GM21786 (cell line): ENCODE measurements around the gene ZNF804B.

Source experiments
- ATAC-seq: cut with Tn5 transposase; IDR thresholded peaks from one replicate; pipeline ENCODE4 v1.9.1; 2021; ENCODE audit not compliant: unreplicated experiment

Gene ZNF804B

GRCh38 chr7:88835147-88835728 lies 75.7 kb downstream of the ZNF804B start:
- ATAC-seq: peak; percentile 88

DNA sequence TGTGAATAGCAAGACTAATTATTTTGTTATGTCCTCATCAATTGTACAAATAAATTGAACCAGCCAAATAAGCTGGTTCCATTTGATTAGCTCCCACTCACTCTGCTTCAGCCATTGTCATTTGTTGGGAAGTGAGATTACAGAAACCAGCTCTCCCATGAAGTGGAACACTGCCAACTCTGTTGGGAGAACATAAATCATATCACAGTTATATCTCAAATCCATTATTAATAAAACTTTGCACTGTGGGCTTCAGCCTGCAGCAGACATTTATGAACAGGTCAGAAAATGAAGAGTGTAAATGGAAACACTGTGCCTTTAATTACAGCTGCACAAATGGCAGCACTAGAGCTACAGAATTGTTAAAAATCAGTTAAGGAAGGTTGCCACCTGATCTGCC lies 82.7 kb downstream of the ZNF804B start:
- ATAC-seq: no peak

- ATAC-seq: no peak
Observed at GRCh38 chr7:88845091-88845490, 85.6 kb downstream of the ZNF804B start.

- no peak for ATAC-seq
Observed at GRCh38 chr7:88851220-88851619, 91.7 kb downstream of the ZNF804B start.

DNA sequence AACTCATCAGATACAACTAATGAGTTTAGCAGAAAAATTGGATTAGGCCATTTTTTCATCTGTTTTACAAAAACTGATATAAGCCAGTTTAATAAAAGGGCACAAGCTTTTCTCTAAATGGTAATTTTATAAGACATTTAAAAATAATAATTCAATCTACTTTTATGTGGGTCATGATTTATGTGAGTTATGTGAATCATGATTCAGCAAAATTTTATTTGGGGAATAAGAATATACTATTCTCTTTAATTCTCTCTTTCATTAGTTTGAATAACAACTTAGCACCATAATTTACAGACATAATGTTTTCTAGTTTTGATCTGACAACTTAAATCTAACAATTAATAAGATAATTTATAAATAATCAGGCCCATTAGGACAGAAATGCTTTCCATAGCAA lies 99.8 kb downstream of the ZNF804B start:
- ATAC-seq: no peak

GRCh38 chr7:88866265-88866863 lies 106.9 kb downstream of the ZNF804B start:
- no peak for ATAC-seq

DNA sequence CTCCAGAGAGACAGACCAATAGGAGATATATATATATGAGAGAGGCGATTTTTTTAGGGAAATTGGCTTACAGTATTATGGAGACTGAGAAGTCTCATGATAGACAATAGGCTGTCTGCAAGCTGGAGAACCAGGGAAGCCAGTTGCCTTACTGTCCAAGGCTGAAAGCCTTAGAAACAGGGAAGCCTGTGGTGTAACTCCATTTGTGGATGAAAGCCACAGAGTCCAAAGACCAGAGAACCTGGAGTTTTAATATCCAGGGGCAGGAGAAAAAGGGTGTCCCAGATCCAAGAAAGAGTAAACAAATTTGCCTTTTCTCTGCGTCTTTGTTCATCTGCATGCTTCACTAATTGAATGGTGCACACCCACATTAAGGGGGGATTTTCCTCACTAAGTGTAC lies 107.7 kb downstream of the ZNF804B start:
- ATAC-seq: no peak

GRCh38 chr7:88868456-88868855 lies 109.0 kb downstream of the ZNF804B start:
- no peak for ATAC-seq

DNA sequence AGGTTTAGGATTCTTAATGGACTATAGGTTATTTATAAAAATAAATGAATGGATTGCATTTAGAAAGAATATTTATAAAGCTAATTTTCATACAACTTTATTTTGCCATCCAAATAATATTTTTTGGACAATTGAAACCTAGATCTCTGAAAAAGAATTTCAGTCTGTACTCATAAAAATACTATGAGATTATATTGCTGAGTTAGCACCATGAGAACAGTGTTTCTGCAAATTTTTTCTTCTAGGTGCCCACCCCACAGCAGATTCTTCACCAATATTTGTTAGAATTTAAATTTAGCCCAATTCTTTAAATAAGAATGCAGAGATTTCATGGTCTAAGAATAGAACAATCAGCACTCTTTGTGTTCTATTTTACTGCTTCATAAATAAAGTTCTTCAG lies 121.6 kb downstream of the ZNF804B start:
- no peak for ATAC-seq

DNA sequence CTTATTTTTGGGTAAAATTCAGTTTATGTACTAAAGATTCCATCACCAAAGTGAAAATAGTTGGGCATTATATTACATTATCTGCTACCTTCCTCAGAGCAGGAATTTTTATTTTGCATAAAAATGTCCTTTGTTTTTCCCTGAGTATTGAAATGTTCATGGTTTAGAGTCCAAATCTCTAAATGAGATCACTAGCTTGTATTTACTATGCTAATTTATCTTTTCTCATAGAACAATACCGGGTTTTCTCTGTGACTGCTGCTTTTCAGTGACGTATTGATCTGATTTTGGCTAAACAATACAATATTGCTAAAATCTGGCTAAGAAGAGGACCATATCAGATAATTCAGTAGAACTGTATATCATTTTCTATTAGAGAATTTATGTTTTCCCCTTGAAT lies 125.6 kb downstream of the ZNF804B start:
- ATAC-seq: no peak

DNA sequence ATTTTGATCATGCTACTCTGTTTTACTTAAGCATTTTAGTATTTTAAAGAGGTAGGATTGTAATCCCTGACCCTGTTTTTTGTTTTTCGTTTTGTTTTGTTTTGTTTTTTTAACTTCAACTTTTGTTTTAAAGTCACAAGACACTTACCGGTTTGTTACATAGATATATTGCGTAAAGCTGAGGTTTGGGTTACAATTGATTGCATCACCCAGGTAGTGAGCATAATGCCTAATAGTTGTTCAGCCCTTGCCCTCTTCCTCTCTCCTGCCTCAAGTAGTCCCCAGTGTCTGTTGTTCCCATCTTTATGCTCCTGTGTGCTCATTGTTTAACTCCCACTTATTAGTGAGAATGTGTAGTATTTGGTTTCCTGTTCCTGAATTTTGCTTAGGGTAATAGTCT lies 129.2 kb downstream of the ZNF804B start:
- no peak for ATAC-seq

- no peak for ATAC-seq
Observed at GRCh38 chr7:88910516-88910915, 151.0 kb downstream of the ZNF804B start.

DNA sequence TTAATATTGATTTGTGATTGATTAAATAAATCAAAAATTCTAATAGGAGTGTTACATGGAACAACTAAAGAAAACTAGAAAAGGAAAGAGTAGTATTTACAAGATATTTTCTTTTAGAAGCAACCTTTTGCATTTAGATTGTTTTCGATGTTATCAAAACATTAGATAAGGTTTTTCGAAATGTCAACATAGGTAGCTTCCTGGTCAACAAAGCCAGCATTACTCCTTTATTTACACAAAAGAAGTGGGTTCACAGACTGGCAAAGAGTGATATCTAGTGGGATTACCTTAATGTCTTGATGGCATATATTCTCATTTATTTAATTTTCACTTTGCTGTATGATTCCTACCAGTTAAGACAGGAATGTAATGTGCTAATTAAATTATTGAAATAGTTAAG lies 153.4 kb downstream of the ZNF804B start:
- ATAC-seq: no peak

- no peak for ATAC-seq
Observed at GRCh38 chr7:88915615-88916014, 156.1 kb downstream of the ZNF804B start.

GRCh38 chr7:88919478-88920131 lies 160.1 kb downstream of the ZNF804B start:
- no peak for ATAC-seq

- no peak for ATAC-seq
Observed at GRCh38 chr7:88922944-88923343, 163.4 kb downstream of the ZNF804B start.

DNA sequence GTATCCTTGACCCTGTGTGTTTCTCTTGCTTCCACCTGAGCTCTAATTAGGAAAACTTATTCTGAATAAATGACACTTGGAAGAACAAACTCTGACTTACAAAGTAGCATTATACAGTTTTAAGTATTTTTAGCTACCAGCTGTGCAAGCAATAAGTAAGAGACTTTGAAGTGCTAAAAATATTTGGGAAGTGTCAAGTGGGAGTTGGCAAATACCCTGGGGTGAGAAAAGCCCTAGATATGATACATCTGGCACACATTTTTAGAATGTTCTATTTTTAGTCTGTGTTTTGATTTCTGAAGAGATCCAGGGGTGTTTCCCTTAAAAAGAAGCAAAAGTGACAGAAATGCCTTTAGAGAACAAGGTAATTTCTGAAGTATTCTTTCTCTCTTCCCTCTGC lies 168.8 kb downstream of the ZNF804B start:
- no peak for ATAC-seq

DNA sequence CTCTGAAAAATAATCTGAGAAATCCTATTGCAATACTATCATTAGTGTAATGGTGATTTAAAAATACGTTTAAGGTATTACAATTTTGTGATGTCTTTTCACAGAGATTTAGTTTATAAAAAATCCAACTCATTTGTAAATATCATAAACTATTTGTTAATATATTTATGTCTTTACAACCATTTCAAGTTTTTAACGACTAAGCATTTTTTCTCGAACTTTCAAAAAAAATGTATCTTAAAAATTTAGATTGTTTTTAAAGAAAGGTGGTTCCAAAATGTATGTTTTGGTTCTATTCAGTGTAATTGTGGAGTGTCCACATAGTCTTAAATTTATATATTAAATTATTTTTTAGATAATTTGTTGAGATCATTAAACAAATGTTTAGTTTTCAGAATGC lies 170.2 kb downstream of the ZNF804B start:
- no peak for ATAC-seq

- no peak for ATAC-seq
Observed at GRCh38 chr7:88933285-88933684, 173.8 kb downstream of the ZNF804B start.

DNA sequence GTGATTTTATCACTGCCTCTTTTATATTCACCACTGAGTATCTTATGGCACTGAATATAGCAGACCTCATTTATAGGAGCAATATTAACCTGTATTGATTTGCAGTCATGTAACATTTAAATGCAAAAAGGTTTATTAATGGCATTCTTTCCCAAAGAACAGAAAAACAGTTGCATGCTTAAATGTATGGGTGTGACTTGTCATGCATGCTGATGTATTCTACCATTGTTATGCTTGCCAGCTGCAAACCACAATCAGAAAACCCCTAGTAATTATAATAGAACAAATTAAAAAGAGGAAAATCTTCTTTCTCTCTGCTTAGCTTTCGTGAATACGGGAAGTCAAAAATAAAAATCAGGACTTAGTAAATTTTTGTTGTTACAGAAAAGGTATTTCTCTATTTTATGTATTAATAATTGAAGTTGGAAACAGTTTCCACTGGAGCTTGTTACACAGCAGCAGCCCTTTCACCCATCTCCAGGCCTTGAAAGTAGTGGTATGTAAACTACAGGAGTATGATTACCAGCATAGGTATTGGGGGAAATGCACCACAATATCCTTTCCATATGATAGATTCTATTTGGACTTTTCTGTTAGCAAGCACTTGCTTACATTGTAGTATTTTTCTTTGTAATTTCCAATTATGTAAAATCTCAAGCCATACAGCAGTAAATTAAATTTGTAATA lies 183.5 kb downstream of the ZNF804B start:
- no peak for ATAC-seq

GRCh38 chr7:88951826-88952225 lies 192.3 kb downstream of the ZNF804B start:
- ATAC-seq: no peak

- ATAC-seq: no peak
Observed at GRCh38 chr7:88964418-88964817, 204.9 kb downstream of the ZNF804B start.
